ENCODE data around the gene RAPGEF6. TPM values are rescaled to one million over a fixed set of nuclear protein-coding genes. Genes with fewer than 3 reads are reported as not detected.

The RAPGEF6 gene, protein sequence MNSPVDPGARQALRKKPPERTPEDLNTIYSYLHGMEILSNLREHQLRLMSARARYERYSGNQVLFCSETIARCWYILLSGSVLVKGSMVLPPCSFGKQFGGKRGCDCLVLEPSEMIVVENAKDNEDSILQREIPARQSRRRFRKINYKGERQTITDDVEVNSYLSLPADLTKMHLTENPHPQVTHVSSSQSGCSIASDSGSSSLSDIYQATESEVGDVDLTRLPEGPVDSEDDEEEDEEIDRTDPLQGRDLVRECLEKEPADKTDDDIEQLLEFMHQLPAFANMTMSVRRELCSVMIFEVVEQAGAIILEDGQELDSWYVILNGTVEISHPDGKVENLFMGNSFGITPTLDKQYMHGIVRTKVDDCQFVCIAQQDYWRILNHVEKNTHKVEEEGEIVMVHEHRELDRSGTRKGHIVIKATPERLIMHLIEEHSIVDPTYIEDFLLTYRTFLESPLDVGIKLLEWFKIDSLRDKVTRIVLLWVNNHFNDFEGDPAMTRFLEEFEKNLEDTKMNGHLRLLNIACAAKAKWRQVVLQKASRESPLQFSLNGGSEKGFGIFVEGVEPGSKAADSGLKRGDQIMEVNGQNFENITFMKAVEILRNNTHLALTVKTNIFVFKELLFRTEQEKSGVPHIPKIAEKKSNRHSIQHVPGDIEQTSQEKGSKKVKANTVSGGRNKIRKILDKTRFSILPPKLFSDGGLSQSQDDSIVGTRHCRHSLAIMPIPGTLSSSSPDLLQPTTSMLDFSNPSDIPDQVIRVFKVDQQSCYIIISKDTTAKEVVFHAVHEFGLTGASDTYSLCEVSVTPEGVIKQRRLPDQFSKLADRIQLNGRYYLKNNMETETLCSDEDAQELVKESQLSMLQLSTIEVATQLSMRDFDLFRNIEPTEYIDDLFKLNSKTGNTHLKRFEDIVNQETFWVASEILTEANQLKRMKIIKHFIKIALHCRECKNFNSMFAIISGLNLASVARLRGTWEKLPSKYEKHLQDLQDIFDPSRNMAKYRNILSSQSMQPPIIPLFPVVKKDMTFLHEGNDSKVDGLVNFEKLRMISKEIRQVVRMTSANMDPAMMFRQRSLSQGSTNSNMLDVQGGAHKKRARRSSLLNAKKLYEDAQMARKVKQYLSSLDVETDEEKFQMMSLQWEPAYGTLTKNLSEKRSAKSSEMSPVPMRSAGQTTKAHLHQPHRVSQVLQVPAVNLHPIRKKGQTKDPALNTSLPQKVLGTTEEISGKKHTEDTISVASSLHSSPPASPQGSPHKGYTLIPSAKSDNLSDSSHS (N-terminal part only)
- total RNA-seq: 6.5 and 6.9 TPM in 2 replicates

DNA sequence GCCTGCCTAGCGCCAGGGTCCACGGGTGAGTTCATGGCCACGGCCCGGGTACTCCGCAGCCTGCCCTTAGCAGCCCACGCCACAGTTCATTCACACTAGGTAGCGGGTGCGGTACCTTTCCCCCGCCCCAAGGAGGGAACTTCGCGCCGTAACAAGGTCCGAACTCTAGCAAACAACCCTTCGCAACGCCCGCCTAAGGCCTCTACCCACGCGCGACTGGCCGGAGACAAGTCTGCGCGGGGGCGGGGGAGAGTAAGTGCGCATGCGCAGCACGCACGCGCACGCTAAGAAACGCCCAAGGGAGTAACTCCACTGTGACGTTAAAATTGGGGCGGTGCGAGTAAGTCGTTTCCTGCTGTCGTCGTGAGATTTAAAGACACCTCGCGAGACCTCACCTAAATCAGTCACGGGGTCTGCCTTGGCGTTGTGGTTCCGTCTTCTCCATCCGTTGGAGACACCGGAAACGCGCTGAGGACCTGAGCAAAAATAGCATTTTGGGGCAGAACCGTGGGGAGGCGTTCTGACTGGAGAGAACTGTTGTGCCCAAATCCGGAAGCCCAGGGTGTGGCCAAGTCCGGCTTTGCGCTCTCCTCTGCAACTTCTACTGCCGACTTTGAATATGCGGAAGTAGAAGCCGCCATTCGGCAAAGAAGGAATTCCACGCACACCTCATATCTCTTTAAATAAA lies at the start of gene RAPGEF6:
Gene RAPGEF6, minus strand, starts transcription at position 234 of the 688 bp plus-strand sequence. Its CDS starts 199 bp downstream, at position 35.

Other genes starting within 250 kb of the RAPGEF6 start
- 16.8 and 21.7 TPM in 2 replicates for gene FNIP1, start 161.8 kb upstream of the RAPGEF6 start, total RNA-seq